Stimulated activated CD8-positive, alpha-beta memory T cell treated with anti-CD3 and anti-CD28 coated beads, Interleukin-4, amount 100 ng/mL, for 4 hours (primary cell): ENCODE results near the gene SLC7A7.
"Not testable (repeated sequence)": the region's sequence is repeated elsewhere in the genome, so short reads cannot be mapped to it uniquely, and the experiment has no call there.

Experiments used
- DNase-seq, 2 donors: peaks; one replicate each; pipeline ENCODE4 v3.0.0-alpha.2; 2020; ENCODE audit warnings: low read depth in 2 of 2, low spot score in 1 of 2

The SLC7A7 gene

DNA sequence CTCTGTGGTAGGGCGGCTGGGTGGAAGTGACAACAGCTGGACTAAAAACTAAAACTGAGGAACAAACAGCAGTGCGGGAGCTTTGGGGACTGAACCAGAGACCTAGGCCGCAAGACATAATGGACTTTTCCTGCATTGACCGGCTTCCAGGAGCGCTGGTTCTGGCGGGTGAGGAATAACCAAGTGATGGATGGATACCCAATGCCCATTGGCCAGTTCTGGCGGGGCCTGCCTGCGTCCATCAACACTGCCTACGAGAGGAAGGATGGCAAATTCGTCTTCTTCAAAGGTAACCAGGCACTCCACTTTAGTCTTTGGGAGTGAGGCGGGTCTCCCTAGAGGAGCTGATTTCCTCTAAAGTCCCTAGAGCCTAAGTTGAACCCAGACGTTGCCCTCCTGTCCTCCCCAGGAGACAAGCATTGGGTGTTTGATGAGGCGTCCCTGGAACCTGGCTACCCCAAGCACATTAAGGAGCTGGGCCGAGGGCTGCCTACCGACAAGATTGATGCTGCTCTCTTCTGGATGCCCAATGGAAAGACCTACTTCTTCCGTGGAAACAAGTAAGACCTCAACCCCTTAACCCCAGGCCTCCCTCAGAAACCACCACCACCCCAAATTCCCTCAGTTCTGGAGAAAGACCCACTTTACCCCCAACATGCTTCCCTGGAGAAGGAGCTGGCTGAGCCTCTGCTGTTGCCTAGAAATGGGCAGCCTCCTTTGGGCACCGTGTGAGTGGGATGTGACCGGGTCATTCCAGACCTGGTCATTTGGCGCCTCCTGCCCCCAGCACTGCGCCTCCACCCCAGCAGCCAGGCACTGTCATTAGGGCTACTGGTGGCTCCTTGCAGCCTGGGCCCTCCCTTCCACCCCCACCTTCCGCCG, 29.2 kb upstream of the SLC7A7 start:
- DNase-seq = no peak

DNA sequence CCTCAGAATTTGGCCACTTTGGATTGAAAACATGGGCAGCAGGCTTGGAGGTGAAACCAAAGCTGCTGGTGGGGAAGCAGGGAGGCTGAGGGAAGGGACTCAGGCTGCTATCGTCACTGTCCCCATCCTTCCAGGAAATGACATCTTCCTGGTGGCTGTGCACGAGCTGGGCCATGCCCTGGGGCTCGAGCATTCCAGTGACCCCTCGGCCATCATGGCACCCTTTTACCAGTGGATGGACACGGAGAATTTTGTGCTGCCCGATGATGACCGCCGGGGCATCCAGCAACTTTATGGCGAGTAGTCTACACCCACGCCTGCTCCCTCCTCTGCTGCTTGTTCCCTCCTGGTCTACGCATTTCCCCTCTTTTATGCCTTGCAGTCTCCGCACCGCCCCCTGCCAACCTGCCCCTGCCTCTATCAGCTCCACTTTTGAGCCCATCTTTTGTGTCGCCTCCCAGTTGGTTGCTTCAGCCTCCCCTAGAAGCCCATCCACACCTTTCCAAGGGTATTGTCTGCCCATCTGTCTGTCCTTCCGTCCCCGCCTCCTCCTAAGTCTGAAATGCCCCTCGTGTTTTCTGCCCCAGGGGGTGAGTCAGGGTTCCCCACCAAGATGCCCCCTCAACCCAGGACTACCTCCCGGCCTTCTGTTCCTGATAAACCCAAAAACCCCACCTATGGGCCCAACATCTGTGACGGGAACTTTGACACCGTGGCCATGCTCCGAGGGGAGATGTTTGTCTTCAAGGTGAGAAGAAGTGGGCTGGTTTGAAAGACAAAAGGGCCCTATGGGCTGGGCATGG, 28.1 kb upstream of the SLC7A7 start:
- DNase-seq = no peak

DNA sequence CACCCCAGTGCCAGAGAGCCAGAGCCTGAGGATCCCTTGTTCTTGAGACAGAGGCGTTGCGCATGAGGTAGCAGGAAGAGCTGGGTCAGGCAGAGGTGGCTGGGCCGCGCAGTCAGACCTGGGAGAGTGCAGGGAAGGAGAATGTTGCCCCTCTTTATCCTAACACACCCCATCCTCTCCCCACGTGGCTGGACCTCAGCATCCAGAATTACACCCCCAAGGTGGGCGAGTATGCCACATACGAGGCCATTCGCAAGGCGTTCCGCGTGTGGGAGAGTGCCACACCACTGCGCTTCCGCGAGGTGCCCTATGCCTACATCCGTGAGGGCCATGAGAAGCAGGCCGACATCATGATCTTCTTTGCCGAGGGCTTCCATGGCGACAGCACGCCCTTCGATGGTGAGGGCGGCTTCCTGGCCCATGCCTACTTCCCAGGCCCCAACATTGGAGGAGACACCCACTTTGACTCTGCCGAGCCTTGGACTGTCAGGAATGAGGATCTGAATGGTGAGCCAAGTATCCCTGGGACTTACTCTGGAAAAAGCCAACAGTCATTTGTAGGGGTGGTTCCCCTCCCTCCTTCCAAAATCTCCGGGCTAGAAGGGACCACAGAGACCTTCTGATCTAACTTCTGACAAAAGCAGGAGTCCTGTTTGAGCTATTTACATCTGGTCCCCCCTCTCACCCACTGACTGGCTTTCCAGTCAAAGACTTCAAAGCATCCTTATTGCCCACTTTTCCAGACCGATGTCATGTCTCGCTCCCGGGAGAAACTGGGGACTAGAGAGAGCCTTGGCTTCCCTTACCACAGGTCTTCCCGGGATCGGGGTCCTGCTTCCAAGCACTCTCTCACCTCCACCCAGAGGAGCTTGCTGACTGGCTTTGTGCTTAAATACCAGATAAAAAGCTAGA, 27.2 kb upstream of the SLC7A7 start:
- DNase-seq = no peak

DNA sequence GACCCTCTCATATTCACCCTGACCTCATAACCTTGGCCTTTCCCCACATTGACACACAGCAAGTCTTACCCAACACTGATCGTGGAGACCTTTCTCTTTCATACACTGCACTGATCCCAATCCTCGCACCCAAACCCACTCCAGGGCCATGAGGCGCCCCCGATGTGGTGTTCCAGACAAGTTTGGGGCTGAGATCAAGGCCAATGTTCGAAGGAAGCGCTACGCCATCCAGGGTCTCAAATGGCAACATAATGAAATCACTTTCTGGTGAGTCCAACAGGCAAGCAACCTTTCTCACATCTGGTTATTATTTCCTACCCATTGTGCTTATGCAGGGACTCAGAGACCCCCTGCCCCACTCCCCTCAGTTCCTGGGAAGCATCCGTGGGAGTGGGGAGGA, 26.5 kb upstream of the SLC7A7 start:
- no peak for DNase-seq

DNA sequence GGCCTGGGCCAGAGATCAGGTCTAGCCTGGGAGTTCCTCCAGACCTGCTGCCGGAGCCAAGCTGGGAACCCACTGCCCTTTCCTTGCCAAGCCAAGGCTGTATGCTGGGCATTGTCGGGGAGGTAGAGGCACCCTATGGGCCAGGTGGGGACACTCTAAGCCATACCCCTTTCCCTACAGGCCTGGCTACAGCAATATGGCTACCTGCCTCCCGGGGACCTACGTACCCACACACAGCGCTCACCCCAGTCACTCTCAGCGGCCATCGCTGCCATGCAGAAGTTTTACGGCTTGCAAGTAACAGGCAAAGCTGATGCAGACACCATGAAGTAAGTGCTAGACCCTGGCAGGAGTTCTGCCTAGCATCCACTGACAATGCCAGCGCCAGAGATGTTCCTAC, 26.1 kb upstream of the SLC7A7 start:
- no peak for DNase-seq

DNA sequence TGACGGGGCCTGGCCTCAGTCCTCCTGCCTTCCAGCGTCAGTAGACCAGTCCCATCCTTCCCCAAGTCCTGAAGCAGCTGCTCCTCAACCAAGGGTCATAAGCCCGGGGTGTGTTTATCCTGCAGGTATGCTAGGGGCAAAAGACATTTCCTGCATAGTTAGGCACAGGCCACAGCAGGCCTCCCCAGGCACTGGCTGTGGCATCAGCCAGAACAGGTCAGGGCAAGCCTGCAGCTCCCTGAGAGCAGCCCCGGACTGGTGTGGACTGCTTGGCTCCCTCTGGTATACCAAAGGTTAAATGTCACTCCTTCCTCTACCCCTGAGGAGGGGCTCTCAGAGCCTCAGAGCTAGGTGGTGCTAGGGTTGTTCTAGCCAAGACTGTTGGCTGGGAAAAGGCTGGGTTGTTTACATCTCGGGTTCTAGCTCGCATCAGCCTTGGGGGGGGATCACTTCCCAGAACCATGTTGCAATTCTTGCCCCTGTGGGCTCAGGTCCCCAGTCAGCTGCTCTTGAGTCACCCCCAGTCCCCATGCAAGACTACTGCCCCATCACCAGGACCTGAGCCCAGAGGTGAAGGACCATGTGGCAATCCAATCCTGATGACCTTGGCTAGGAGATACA, 24.0 kb upstream of the SLC7A7 start:
- no peak for DNase-seq

DNA sequence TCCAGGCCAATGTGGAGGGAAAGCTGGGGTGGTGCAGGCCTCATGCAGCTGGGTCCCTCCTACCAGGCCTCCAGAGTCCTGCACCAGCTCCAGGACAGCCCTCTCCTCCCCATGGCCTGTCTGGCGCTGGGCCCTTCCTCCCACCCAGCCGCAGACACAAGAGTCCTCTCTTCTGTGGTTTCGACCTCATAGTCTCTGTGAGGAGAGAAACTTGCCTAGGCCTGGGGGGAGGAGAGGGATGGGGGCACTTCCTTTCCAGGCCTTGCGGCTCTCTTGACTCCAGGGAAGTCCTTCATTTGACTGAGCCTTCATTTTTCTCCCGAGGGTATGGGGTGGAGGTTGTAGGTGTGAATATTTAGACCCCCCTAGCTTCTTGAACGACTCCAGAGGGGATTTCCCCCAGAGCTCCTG, 23.4 kb upstream of the SLC7A7 start:
- no peak for DNase-seq

DNA sequence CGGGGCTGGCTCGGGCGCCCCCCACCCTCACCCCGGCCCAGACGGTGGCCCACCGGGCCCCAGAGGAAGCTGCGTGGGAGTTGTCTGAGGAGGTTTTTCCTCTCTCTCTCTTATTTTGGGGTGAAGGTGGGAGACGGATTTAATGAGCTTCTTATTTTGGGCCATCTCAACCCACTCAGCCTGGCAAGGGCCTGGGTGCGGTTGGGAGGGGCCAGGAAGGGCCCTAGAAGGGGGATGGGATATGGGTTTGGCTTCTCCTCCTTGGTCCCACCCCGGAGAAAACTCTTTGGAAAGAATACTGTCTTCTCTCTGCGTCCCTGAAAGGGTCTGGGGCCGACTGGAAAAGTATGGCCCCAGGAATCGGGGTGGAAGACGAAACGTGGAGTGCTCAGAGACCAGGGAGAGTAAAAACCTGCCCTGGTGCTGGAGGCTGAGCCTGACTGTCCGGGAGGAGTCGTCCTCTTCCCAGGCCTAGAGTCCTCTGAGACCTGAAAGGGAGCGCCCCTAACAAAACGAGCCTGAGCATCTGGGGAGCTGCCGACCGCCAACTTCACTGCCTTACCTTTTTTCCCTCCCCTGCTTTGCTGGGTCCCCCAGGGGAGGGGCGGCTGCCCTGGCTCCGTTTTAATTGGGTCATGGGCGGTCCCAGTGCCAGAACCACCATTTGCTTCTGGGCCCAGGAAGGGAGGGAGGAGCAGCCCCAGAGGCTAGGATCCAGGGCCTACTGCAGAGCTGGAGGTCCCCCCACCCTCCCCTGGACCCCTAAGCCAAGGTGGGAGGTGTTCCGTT, 22.7 kb upstream of the SLC7A7 start:
- no peak for DNase-seq

DNA sequence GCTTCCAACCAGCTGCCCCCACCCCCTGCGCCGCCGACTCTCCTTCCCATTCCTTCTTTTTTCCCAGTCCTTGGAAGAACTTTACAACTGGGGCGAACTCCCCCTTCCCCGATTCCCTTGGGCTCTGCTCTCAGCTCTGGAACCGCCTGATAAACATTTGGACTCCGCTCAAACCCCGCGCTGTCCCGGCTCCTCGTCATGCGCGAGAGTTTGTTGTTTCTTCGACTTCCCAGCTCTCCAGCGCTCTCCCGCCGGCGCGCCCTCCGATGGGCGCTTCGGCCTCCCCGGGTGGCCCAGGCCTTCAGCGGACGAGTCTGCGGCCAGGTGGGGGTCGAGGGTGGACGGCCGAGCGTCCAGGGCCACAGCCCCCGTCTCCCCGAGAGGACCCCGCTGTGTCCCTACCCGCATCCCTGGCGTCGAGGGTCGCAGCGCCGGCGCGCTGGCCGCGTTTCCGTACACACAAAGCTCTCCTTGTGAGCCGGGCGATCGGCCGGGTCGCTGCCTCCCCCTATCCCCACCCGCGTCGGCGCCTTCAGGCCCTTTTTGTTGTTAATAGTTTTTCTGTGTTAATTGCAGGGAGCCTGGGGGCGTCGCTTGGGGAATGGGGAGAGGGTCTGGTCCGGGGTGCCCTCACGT, 22.0 kb upstream of the SLC7A7 start:
- DNase-seq = no peak

DNA sequence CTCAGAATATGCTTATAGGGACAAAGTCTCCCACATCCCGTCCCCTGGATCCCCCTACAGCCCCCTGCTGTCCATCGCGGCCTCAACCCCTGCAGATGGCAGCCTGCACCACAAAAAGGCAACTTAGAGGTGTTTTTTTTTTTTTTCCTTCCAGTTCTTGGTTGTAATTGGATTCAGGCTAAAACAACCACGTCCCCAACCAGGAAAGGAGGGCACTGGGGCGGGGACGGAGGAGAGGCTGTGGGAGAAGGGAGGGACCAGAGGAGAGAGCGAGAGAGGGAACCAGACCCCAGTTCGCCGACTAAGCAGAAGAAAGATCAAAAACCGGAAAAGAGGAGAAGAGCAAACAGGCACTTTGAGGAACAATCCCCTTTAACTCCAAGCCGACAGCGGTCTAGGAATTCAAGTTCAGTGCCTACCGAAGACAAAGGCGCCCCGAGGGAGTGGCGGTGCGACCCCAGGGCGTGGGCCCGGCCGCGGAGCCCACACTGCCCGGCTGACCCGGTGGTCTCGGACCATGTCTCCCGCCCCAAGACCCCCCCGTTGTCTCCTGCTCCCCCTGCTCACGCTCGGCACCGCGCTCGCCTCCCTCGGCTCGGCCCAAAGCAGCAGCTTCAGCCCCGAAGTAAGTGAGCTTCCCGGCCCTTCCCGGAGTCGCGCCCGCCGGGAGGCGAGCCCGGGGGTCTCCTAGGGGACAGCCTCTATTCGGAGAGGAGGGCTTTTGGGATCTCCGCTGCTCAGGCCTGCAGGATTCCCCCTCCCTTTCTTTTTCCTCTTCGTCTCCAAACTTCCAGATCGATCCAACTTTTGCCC, 21.3 kb upstream of the SLC7A7 start, which contains the start of gene MMP14:
Gene MMP14, plus strand, starts transcription at position 285 of the 813 bp plus-strand sequence. Its CDS starts 233 bp downstream, at position 518.
- DNase-seq = no peak

DNA sequence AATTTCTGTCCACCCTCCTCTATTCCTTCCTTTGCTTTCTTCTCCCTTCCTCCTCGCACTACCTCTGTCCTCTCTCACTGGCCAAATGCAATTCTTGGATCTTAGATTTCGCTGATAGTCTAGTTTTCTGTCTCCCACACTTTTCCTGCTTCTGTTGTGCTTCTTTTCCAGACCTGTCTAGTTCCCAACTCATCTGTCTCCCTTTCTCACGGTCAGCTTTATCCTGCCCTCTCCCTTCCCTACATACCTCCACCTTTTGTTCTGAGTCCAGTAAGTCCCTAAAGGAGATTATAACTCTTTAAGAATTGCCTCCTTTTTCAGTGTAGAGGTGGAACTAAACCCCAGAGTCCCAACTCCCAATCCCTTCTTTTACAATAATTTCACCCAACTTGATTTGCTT, 20.3 kb upstream of the SLC7A7 start:
- no peak for DNase-seq

DNA sequence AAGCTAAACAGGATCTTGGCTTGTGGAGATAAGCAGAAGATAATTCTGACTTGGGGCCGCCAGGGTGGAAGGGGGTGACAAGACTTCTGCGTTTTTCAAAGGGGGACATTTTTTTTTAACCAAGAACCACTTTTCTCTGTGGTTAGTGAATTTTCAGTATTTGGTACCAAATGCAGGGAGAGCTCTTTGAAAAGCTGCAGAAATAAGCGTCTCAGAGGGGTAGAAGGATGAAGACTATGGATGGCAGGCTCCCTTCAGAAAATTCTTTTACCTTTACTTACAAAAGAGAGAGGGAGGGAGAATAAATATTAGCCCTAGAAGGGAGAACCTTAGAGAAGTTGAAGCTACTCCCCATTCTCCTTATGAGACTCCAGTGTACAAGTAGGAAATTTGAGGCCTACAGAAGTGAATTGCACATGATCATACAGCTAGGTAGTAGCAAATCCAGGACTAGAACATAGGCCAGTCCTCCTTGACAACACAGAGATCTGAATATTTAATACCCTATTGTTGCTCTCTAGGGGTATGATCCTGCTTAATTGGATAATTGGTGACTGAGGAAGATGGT, 15.3 kb upstream of the SLC7A7 start:
- no peak for DNase-seq

DNA sequence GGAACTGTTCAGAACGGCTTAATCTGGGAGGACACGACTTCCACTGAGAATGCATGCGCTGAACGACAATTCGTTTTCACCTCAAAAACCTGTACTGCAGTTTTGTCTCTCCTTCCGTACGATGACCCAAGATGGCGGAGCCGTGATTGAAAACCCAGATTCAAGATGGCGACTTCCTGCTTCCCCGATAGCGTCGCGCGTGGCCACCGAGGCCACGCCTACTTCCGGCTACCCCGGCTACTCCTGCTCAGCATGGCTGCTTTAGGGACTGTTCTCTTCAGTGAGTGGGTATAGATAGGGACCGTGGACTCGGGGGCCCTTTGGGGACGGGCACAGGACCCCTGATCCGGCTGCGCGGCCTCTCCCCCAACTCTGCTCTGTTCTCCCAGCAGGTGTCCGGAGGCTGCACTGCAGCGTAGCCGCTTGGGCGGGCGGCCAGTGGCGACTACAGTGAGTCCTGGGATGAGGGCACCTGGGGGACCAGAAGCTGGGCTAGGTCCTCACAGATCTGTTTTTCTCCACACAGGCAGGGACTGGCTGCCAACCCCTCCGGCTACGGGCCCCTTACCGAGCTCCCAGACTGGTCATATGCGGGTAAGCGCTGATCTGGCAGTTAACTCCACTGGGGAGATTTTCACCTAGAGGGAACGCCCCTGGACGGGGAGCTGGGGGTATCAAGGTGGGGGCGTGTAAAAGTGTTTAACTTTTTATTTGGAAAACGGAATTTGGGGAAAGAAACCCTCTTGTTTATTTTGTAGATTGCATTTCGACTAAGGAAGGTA, 14.6 kb upstream of the SLC7A7 start, which contains the start of gene MRPL52:
Gene MRPL52, plus strand, starts transcription at position 227 of the 782 bp plus-strand sequence. Its CDS starts 26 bp downstream, at position 253.
- peak; percentile 72 to 84 for DNase-seq

DNA sequence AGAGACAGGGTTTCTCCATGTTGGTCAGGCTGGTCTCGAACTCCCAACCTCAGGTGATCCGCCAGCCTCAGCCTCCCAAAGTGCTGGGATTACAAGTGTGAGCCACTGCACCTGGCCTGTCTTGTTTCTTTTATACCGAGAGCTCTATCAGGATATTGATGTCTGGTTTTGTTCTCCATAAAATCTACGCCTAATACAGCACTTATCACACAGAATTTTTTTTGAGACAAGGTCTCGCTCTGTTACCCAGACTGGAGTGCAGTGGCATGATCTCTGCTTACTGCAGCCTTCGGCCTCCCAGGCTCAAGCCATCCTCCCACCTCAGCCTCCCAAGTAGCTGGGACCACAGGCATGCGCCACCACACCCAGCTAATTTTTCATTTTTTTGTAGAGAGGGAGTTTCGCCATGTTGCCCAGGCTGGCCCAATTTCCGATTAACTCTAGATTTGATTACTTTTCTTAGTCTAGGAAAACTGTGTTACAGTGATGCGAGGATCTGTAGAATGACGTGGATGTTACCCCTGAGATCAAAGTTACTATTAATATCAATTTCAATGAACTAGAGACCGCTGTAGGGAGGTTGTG, 13.9 kb upstream of the SLC7A7 start:
- DNase-seq = not testable (repeated sequence)

DNA sequence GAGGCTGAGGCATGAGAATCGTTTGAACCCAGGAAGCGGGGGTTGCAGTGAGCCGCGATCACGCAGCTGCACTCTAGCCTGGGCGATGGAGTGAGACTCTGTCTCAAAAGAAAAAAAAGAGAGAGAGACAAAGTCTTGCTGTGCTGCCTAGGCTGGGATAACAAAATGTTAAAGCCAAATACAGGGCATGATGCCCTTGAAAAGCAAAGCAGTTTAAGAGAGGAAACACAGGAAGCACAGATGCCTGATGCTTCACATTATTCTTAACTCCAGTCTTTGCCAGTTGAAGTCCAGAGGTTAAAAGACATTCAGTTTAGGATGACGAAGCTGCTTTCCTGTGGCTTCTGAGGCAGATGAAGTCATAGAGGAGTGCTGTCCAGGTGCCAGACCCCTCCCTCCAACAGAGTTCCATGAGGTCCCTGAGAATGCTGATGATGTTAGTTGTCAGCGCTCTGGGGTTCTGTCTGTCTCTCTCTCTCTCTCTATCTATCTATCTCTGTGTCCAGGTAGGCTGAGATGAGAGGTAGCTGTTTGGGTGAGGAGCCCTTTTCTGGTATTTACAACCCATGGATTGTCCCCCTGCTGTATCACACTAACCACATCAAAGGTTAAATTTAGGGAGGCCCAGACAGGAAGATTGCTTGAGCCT, 9.6 kb upstream of the SLC7A7 start:
- DNase-seq = no peak

DNA sequence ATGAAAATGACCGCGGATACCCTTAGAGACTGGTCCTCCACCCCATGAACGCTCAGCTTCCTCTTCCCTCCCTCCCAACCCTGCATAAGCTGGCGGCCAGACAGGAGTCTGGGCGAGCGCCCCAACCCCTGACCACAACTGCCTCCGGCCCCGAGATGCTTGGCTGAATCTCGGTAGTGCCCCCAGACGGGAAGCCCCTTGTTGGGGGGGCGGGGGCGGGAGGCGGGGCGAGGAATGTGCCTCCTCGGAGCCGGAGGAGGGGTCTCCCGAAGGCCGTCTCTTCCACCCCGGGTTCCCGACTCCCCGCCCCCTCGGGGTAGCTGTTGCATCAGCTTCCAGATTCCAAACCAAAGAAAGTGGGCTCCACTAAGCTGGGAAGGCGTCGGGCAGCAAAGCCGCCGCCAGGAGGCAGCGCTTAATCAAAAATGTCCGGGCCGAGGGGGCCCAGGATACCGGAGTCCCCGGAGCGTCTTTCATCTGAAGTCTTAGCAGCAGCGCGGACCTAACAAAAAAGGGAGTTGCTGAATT, 7.4 kb upstream of the SLC7A7 start:
- DNase-seq = peak; percentile 32 to 40
